Prostate gland (tissue), 2 donors: Measurements from ENCODE around the gene CBLN1.

Experiments used
- POLR2A ChIP-seq: fragments of 450-650 bp; IDR thresholded peaks from one replicate; pipeline ENCODE4 v1.6.1; 2016; ENCODE audit warnings: antibody characterized with exemption, mild to moderate bottlenecking
- POLR2AphosphoS5 ChIP-seq: sonication (generic); formaldehyde crosslinking; IDR thresholded peaks from one replicate; pipeline ENCODE4 v1.6.1; 2017; ENCODE audit warnings: antibody characterized with exemption
- TF ChIP-seq, protein P1 (sequence below), 4 experiments: fragments of 200-600 bp in 2 of 4; fragments of 450-650 bp in 2 of 4; sonication (generic) in 2 of 4; IDR thresholded peaks; 1 replicate in 3 of 4; 2 replicates in 1 of 4; pipeline ENCODE4 v1.5.1; 2016 to 2019; ENCODE audit warnings: antibody characterized with exemption in 4 of 4, mild to moderate bottlenecking in 2 of 4, moderate library complexity in 2 of 4

DNA sequence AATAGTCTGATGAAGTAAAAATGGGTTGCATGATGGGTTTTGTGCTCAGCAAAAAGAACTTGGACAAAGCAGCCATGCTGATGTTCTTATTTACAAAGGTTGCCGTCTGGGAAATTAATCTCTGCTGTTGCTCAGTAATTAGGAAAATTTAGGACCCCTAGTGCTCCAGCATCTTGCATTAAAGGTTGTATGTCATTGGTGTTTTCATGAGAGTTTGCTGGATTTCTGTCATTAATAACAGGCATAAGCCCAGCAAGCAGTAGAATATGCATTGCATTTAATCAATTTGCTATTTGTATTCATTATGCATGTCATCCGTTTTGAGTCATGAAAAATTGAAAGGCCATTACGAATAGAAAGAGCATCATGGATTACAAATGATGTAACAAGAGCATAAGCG is 46.7 kb upstream of the CBLN1 start:
- TF ChIP-seq, protein P1, sequence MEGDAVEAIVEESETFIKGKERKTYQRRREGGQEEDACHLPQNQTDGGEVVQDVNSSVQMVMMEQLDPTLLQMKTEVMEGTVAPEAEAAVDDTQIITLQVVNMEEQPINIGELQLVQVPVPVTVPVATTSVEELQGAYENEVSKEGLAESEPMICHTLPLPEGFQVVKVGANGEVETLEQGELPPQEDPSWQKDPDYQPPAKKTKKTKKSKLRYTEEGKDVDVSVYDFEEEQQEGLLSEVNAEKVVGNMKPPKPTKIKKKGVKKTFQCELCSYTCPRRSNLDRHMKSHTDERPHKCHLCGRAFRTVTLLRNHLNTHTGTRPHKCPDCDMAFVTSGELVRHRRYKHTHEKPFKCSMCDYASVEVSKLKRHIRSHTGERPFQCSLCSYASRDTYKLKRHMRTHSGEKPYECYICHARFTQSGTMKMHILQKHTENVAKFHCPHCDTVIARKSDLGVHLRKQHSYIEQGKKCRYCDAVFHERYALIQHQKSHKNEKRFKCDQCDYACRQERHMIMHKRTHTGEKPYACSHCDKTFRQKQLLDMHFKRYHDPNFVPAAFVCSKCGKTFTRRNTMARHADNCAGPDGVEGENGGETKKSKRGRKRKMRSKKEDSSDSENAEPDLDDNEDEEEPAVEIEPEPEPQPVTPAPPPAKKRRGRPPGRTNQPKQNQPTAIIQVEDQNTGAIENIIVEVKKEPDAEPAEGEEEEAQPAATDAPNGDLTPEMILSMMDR (IDR thresholded peaks at IDR 0.05) = no peak
- TF ChIP-seq POLR2A (no peak), POLR2AphosphoS5 (no peak)
